IPS-NIHi7 (cell line): ENCODE measurements around the gene ARGLU1.

Experiments
- DNase-seq: peaks from one replicate; pipeline ENCODE4 v3.0.0; 2012; ENCODE audit warnings: mixed read lengths; ENCODE audit errors: extremely low spot score

The ARGLU1 gene

GRCh38 chr13:106524108-106524507 is 43.8 kb downstream of the ARGLU1 start:
- DNase-seq: no peak

GRCh38 chr13:106523576-106523975 is 44.4 kb downstream of the ARGLU1 start:
- no peak for DNase-seq

- no peak for DNase-seq
Measured at GRCh38 chr13:106522898-106523525, 44.9 kb downstream of the ARGLU1 start.

- no peak for DNase-seq
Measured at GRCh38 chr13:106522112-106522705, 45.7 kb downstream of the ARGLU1 start.

- DNase-seq: no peak
Measured at GRCh38 chr13:106521095-106521799, 46.7 kb downstream of the ARGLU1 start.

GRCh38 chr13:106520251-106521054 is 47.5 kb downstream of the ARGLU1 start:
- no peak for DNase-seq

- DNase-seq: no peak
Measured at GRCh38 chr13:106518512-106518911, 49.4 kb downstream of the ARGLU1 start.

- DNase-seq: no peak
Measured at GRCh38 chr13:106517109-106517847, 50.7 kb downstream of the ARGLU1 start.

- no peak for DNase-seq
Measured at GRCh38 chr13:106515635-106516254, 52.2 kb downstream of the ARGLU1 start.

- no peak for DNase-seq
Measured at GRCh38 chr13:106514928-106515634, 52.9 kb downstream of the ARGLU1 start.

- DNase-seq: no peak
Measured at GRCh38 chr13:106513025-106513983, 54.6 kb downstream of the ARGLU1 start.

GRCh38 chr13:106507560-106508274 is 60.2 kb downstream of the ARGLU1 start:
- DNase-seq: no peak

- no peak for DNase-seq
Measured at GRCh38 chr13:106506286-106506685, 61.7 kb downstream of the ARGLU1 start.

- no peak for DNase-seq
Measured at GRCh38 chr13:106505732-106506131, 62.2 kb downstream of the ARGLU1 start.

GRCh38 chr13:106505295-106505694 is 62.6 kb downstream of the ARGLU1 start:
- DNase-seq: no peak

GRCh38 chr13:106503730-106504453 is 64.0 kb downstream of the ARGLU1 start:
- no peak for DNase-seq

- no peak for DNase-seq
Measured at GRCh38 chr13:106503272-106503671, 64.7 kb downstream of the ARGLU1 start.

GRCh38 chr13:106500445-106500844 is 67.5 kb downstream of the ARGLU1 start:
- DNase-seq: no peak
